ELR (cell line): ENCODE data around the gene SYK.
"Not testable (repeated sequence)": the region's sequence is repeated elsewhere in the genome, so short reads cannot be mapped to it uniquely, and the experiment has no call there.

Experiments used
- DNase-seq: peaks from one replicate; pipeline ENCODE4 v3.0.0-alpha.2; 2015; ENCODE audit warnings: low read depth

Gene SYK

GRCh38 chr9:90880669-90881068 lies 79.0 kb downstream of the SYK start:
- no peak for DNase-seq

GRCh38 chr9:90881648-90882047 lies 80.0 kb downstream of the SYK start:
- no peak for DNase-seq

- no peak for DNase-seq
These were observed 81.5 kb downstream of the SYK start for GRCh38 chr9:90882991-90883600.

GRCh38 chr9:90883661-90884060 lies 82.0 kb downstream of the SYK start:
- no peak for DNase-seq

GRCh38 chr9:90884178-90884577 lies 82.6 kb downstream of the SYK start:
- no peak for DNase-seq

GRCh38 chr9:90886868-90887267 lies 85.2 kb downstream of the SYK start:
- not testable (repeated sequence) for DNase-seq

GRCh38 chr9:90888941-90889340 lies 87.3 kb downstream of the SYK start:
- DNase-seq: no peak

GRCh38 chr9:90890146-90890810 lies 88.7 kb downstream of the SYK start:
- DNase-seq: no peak

GRCh38 chr9:90891308-90892040 lies 89.9 kb downstream of the SYK start:
- no peak for DNase-seq

GRCh38 chr9:90892918-90893317 lies 91.3 kb downstream of the SYK start:
- no peak for DNase-seq

GRCh38 chr9:90893706-90894105 lies 92.1 kb downstream of the SYK start:
- DNase-seq: no peak

- peak; percentile 28 for DNase-seq
These were observed 93.5 kb downstream of the SYK start for GRCh38 chr9:90894986-90895687.

GRCh38 chr9:90895786-90896185 lies 94.2 kb downstream of the SYK start:
- no peak for DNase-seq

GRCh38 chr9:90896231-90896630 lies 94.6 kb downstream of the SYK start:
- DNase-seq: no peak

- no peak for DNase-seq
These were observed 96.6 kb downstream of the SYK start for GRCh38 chr9:90898228-90898627.

GRCh38 chr9:90899287-90899686 lies 97.7 kb downstream of the SYK start:
- no peak for DNase-seq

GRCh38 chr9:90900130-90900529 lies 98.5 kb downstream of the SYK start:
- no peak for DNase-seq

- DNase-seq: no peak
These were observed 100.3 kb downstream of the SYK start for GRCh38 chr9:90901933-90902332.

GRCh38 chr9:90903766-90904424 lies 102.3 kb downstream of the SYK start:
- no peak for DNase-seq

GRCh38 chr9:90904706-90905478 lies 103.3 kb downstream of the SYK start:
- no peak for DNase-seq

GRCh38 chr9:90905822-90906221 lies 104.2 kb downstream of the SYK start:
- no peak for DNase-seq
